ENCODE results near the gene TRIO.

The TRIO gene

GRCh38 chr5:14464671-14465070 lies 321.5 kb downstream of the TRIO start:
- no peak overlapping the region for H3K4me3 ChIP-seq (replicated peaks in 1 of 2; ENCODE audit: low read depth in 2 of 2, low read length in 2 of 2)
- TF ChIP-seq, protein P1, sequence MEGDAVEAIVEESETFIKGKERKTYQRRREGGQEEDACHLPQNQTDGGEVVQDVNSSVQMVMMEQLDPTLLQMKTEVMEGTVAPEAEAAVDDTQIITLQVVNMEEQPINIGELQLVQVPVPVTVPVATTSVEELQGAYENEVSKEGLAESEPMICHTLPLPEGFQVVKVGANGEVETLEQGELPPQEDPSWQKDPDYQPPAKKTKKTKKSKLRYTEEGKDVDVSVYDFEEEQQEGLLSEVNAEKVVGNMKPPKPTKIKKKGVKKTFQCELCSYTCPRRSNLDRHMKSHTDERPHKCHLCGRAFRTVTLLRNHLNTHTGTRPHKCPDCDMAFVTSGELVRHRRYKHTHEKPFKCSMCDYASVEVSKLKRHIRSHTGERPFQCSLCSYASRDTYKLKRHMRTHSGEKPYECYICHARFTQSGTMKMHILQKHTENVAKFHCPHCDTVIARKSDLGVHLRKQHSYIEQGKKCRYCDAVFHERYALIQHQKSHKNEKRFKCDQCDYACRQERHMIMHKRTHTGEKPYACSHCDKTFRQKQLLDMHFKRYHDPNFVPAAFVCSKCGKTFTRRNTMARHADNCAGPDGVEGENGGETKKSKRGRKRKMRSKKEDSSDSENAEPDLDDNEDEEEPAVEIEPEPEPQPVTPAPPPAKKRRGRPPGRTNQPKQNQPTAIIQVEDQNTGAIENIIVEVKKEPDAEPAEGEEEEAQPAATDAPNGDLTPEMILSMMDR (IDR thresholded peaks at IDR 0.05; ENCODE audit: low read depth, low read length), result no peak
- DNase-seq (ENCODE audit: low read depth in 2 of 2), result no peak

GRCh38 chr5:14465116-14465515 lies 322.0 kb downstream of the TRIO start:
- peak in 1 of 2 donors; percentile 42 for DNase-seq (ENCODE audit: low read depth in 2 of 2)
- TF ChIP-seq, protein P1 (IDR thresholded peaks at IDR 0.05; ENCODE audit: low read depth, low read length), result no peak
- H3K4me3 ChIP-seq (replicated peaks in 1 of 2; ENCODE audit: low read depth in 2 of 2, low read length in 2 of 2), result no peak overlapping the region

DNA sequence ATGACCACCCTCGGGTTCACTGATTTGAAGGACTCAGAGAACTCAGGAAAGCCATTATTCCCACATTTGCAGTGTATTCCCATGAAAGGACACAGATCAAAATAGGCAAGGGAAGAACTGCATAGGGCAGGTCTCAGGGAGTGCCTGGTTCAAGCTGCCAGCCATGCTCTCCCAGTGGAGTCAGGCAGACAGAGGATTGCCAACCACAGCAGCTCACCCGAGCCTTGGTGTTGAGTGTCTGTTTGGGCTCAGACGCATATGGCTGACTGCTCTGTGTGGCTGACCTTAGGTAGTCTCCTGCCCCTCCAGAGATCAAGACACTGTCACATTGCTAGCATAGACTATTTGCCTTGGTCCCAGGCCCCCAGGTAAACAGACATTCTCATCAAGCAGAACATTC lies 322.6 kb downstream of the TRIO start:
- H3K4me3 ChIP-seq (replicated peaks in 1 of 2; ENCODE audit: low read depth in 2 of 2, low read length in 2 of 2), result no peak overlapping the region
- TF ChIP-seq, protein P1 (IDR thresholded peaks at IDR 0.05; ENCODE audit: low read depth, low read length), result no peak
- no peak for DNase-seq (ENCODE audit: low read depth in 2 of 2)

DNA sequence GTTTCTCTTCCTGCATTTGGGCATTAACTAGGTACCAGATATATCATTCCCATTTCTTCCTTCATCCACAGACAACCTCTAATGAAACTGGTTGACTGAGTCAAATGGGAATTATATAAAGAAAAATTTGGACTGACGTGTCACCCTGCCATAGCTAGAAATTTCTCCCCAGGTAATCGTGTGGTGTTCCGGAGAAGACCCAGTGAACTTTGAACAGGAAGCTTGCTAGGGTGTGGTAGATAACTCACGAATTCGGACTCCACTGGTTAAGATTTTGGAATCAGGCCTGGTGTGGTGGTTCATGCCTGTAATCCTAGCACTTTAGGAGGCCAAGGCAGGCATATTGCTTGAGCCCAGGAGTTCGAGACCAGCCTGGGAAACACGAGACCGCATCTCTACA lies 324.1 kb downstream of the TRIO start:
- TF ChIP-seq, protein P1 (IDR thresholded peaks at IDR 0.05; ENCODE audit: low read depth, low read length), result no peak
- H3K4me3 ChIP-seq (replicated peaks in 1 of 2; ENCODE audit: low read depth in 2 of 2, low read length in 2 of 2), result no peak overlapping the region
- DNase-seq (ENCODE audit: low read depth in 2 of 2), result no peak

GRCh38 chr5:14467886-14468285 lies 324.7 kb downstream of the TRIO start:
- no peak overlapping the region for H3K4me3 ChIP-seq (replicated peaks in 1 of 2; ENCODE audit: low read depth in 2 of 2, low read length in 2 of 2)
- no peak for DNase-seq (ENCODE audit: low read depth in 2 of 2)
- TF ChIP-seq, protein P1 (IDR thresholded peaks at IDR 0.05; ENCODE audit: low read depth, low read length), result no peak

DNA sequence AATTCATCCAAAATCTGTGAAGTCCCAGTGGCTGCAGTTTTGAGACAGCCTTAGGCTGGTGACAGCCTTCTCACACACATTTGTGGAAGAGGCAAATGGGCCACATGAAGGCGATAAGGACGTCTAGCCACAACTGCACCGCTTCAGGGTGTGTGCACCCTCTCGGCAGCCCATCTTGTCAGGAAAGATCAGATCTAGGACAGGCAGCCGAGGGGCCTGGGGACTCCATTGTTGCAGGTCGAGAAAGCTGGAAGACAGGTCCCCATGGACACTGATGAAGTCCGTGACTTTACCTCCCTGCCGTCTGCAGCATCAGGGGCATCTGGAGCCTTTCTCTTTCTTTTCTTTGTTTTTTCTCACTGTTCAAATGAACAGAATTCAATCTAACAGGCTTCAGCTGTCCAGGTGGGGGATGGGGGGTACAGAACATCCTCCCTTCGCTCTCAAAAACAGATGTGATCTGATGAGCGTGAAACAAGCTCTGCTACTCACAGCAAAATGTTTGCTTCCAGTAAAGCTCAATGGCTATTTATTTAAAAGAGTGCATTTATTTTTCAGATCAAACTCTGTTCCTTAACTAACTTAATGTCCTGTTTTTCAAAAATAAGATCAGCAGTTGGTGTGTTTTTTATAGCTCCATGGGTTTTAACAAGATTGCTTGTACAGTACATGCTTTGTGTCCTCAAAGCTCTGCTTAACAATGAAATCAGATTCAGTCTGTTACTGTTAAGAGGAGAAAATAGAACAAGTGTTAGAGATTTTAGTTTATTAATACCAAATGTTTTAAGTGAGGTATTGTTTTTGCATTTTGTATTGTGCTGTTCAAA lies 326.6 kb downstream of the TRIO start:
- TF ChIP-seq, protein P1 (IDR thresholded peaks at IDR 0.05; ENCODE audit: low read depth, low read length), result no peak
- no peak for DNase-seq (ENCODE audit: low read depth in 2 of 2)
- no peak overlapping the region for H3K4me3 ChIP-seq (replicated peaks in 1 of 2; ENCODE audit: low read depth in 2 of 2, low read length in 2 of 2)

Measured in cardiac fibroblast (primary cell).